ENCODE measurements around the gene PTPRN2.

PTPRN2 gene

GRCh38 chr7:157558516-157558874 is 1029.1 kb downstream of the PTPRN2 start:
- DNase-seq: no peak

DNA sequence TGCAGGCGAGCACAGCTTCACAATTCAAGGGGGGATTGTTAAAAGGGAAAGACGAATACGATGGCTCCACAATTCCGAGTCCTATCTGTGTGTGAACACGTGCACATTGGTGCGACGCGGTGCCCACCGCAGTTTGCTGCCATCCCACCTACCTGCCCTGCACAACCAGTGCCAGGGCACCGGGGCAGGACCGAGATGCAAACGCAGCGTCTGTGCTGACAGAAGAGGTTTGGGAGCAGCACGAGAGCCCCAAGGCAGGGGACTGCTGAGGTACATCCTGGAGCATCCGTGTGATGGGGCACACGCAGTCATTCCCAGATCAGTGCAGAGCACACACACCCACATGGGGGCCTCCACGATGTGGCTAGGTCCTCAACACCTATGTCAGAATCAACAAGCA is 1029.6 kb downstream of the PTPRN2 start:
- no peak for DNase-seq

DNA sequence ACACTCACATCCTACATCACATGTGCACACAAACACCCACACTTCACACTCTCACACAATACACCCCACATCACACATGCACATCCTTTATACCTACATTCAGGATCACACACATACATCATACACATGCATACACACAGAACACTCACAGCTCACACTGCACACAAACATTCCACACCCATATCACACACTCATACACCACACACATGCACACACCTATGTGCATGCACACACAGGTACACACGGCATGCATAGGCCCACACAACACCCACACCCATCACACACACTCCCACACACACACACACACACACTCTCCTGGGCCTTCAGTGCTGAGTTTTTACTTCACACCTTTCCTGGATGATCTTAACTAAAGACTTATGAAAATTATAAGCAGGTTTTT is 1030.4 kb downstream of the PTPRN2 start:
- no peak for DNase-seq

GRCh38 chr7:157556642-157556944 is 1031.0 kb downstream of the PTPRN2 start:
- DNase-seq: no peak

DNA sequence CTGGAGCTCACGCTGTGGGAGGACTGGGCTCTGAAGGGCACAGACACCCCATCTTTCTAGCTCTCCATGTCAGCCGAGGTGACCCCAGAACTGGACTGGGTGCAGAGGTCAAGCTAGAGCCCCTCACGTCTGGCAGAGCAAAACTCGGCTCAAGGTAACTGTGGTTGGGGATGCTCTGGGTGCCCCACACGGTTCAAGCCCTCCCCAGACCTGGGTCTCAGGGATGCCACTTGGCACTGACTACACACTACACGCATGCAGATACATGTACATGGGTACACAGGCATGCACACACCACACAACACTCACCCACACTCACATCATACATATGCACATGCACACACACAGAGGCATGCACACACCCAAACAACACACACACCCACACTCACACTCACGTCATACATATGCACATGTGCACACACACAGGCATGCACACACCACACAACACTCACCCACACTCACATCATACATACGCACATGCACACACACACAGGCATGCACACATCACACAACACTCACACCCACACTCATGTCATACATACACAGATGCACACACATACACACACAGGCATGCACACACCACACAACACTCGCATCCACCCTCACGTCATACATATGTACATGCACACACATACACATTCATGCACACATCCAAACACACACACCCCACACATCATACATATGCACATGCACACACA is 1031.5 kb downstream of the PTPRN2 start:
- no peak for DNase-seq

DNA sequence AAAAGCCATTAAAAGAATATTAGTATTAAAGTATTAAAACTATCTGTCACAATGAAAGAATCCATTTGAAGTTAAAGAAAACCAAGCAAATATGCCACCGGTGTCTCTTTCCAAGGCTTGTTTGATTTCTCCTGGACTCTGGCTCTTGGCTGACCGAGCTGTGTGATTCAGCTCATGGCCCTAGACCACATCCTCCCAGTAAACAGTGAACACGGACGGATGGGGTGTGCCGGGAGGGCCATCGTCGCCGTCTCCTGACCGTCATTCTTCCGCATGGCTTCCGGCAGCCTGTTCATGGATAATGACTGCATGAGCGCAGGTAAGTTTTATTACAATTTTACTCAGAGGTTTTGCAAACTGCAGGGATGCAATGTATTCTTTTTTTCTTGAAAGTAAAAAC is 1032.3 kb downstream of the PTPRN2 start:
- DNase-seq: no peak

- DNase-seq: no peak
These were observed 1033.0 kb downstream of the PTPRN2 start for GRCh38 chr7:157554393-157555238.

DNA sequence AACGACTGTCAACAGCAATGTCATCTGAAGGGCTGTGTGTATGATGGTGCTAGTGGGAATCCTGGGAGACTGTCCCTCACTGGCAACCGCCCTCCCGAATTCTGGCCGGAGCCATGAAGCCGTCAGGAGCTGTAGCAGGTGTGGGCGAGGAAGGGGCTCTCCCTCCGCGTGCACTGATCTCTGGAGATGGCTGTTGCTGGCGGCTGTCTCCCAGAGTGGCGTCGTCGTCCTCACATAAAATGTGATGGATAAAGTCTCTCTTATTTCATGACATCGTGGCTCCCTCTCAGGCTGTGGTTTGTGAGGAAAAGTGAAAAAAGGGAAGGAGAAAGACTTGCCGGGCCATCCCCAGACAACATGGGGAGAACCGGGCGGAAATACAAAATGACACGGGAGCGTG is 1034.4 kb downstream of the PTPRN2 start:
- no peak for DNase-seq

GRCh38 chr7:157552295-157552993 is 1035.2 kb downstream of the PTPRN2 start:
- DNase-seq: no peak

DNA sequence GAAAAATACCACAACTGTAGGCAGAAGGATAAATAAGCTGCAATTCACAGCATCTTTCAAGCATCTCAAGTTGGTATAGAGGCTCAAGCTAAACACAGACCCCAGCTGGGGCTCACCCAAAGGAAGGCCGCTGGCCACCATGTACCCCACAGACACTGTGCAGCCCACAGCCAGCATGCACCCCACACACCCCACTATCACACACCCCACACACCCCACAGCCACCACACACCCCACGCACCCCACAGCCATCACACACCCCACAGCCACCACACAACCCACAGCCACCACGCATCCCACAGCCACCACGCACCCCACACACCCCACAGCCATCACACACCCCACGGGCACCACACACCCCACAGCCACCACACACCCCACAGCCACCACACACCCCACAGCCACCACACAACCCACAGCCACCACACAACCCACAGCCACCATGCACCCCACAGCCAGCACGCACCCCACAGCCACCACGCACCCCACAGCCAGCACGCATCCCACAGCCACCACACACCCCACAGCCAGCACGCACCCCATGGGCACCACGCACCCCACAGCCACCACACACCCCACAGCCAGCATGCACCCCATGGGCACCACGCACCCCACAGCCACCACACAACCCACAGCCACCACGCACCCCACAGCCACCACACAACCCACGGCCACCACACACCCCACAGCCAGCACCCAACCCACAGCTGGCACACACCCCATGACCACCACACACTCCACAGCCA is 1036.1 kb downstream of the PTPRN2 start:
- DNase-seq: no peak

GRCh38 chr7:157550300-157551275 is 1037.0 kb downstream of the PTPRN2 start:
- no peak for DNase-seq

DNA sequence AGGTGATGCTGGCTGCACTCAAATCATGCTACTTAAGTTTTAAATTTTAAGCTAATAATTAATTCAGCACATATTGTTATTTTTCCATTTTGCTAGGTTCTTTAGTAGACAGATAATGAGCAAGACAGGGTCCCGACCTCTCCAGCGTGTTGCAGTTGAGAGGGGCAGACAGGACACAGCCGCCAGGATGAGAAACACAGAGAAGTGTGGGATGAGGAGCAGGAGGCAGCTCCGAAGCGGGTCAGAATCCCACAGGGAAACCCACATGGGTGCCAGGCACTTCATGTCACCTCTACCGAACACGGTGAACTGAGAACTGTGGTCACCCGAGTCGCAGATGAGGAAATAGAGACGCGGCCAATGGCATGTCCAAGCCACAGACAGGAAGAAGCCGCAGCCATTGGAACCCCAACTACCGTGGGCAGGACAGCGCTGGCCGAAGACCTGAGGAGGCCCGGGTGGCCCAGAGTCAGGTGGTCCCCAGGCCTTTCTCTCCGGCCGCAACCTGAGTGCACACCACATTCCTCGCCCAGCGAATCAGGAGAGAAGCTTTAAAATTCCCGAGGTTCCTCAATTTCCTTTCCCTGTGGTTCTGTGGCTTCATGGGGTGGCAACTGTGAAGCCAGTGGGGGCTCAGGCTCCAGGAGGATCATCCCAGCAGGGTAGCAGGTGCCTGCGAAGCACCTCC is 1037.9 kb downstream of the PTPRN2 start:
- DNase-seq: no peak

- no peak for DNase-seq
These were observed 1038.8 kb downstream of the PTPRN2 start for GRCh38 chr7:157548691-157549303.

DNA sequence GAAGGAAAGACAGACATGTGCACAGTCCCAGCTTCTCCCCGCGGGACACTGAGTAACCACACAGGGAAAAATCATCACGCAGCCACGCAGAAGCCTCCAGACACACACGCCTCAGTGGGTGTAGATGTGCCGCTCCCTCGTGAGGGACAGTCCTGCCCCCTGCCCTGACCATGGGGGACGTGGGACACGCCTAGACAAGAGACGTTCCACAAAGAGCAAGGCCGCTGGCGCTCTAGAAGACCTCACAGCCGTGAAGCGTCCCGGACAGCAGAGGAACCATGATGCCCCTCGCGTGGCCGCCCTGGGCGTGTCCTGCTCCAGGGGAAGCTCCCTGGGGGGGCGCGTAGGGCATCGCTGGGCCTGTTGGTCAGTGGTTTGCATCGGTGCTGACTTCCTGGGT is 1040.0 kb downstream of the PTPRN2 start:
- DNase-seq: no peak

DNA sequence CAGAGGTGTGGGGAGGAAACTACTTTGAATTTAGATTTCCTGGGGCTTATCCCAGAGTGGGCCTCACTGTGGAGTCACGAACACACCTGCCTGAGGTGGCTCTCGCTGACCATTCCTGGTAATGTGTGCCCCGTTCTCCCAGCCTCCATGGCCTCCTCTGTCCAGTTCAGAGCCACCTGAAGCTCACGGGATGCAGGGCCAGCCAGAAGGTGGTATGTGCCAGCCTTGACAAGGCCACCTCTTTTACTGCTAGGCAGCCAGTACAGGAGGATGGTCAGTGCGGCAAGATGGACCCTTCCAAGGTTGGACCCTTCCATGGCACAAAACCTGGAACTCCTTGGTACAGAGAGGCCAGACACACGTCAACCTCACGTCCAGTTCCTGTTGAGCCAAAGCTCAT is 1040.5 kb downstream of the PTPRN2 start:
- no peak for DNase-seq

DNA sequence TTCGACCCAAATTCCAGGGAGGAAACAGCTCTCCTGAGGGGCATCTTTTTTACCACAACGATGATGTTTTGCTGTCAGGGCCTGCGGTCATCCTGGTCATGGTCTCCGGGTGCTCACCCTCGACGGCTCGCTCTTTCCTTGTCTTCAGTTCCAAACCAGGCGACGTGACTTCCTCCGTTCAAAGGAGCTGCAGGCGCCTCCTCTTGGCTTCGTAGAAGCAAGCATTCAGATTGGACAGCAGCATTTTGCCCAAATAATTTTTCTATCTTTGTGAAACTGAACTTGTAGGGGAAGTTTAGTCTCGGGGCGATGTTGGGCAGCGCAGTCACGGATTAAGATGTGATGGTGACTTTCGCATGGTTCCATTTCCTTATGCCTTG is 1042.0 kb downstream of the PTPRN2 start:
- DNase-seq: no peak

DNA sequence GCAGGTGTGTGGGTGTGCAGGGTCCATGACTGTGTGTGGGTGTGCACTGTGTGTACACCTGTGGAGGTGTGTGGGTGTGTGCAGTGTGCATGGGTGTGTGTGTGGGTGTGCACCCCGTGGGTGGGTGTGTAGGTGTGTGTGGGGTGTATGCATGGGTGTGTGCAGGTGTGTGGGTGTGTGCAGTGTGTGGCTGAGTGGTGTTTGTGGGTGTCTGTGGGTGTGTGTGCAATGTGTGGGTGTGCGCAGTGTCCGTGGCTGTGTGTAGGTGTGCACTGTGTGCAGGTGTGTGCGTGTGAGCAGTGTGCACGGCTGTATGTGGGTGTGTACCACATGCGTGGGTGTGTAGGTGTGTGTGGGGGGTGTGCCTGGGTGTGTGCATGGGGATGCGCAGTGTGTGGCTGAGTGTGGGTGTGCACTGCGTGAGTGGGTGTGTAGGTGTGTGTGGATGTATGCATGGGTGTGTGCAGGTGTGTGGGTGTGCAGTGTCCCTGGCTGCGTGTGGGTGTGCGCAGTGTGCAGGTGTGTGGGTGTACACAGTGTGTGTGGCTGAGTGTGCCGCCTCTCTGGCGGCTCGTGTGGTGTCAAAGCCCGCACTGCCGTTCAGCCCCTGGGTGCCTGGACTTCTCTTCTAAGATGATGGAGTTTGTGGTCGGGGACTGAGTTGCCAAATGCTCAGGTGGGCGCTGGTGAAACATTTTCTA is 1042.5 kb downstream of the PTPRN2 start:
- no peak for DNase-seq

GRCh38 chr7:157544226-157544625 is 1043.4 kb downstream of the PTPRN2 start:
- DNase-seq: no peak

DNA sequence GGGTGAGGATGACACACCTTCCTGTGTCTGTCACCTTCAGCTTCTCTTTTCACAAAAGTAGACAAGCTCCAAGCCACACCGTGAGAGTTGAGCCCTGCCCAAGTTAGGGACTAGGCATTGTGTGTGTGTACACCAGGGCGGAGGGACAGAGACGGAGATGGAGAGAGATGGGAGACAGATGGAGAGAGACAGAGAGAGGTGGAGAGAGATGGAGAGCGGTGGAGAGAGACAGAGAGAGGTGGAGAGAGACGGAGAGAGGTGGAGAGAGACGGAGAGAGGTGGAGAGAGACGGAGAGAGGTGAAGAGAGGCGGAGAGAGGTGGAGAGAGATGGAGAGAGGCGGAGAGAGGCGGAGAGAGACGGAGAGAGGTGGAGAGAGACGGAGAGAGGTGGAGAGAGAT is 1043.8 kb downstream of the PTPRN2 start:
- DNase-seq: no peak

- no peak for DNase-seq
These were observed 1044.3 kb downstream of the PTPRN2 start for GRCh38 chr7:157543276-157543675.

Data from stimulated activated CD4-positive, alpha-beta T cell treated with anti-CD3 and anti-CD28 coated beads, Interleukin-15, amount 100 ng/mL, for 24 hours (primary cell).